ENCODE data around the gene GINS3.

GINS3 gene

GRCh38 chr16:58425756-58426494 is 33.7 kb downstream of the GINS3 start:
- H3K27me3 Mint-ChIP-seq, result peaks cover 41% of the 10 kb centered on the region
- no peak overlapping the region for H3K4me3 Mint-ChIP-seq
- no peak overlapping the region for H3K27ac Mint-ChIP-seq
- H3K36me3 Mint-ChIP-seq, result no peaks in the 10 kb centered on the region
- peak; percentile 55 for DNase-seq
- CTCF ChIA-PET, result interaction anchor here (1.4 kb wide), 1 partner anchor 89 kb away, joined by 5 read pairs; no protein-coding TSS in a partner anchor
- H3K9me3 Mint-ChIP-seq, result no peaks in the 10 kb centered on the region
- peaks cover 24% of the 10 kb centered on the region for H3K4me1 Mint-ChIP-seq

- Mint-ChIP-seq H3K36me3 (no peaks in the 10 kb centered on the region), H3K9me3 (no peaks in the 10 kb centered on the region), H3K4me3 (no peak overlapping the region), H3K27me3 (peaks cover 46% of the 10 kb centered on the region), H3K4me1 (peaks cover 24% of the 10 kb centered on the region), H3K27ac (no peak overlapping the region)
- CTCF ChIA-PET, result no interaction called here
- DNase-seq, result no peak
Observed at GRCh38 chr16:58426966-58427365, 34.7 kb downstream of the GINS3 start.

- H3K27ac Mint-ChIP-seq, result no peak overlapping the region
- no peak for DNase-seq
- H3K4me3 Mint-ChIP-seq, result no peak overlapping the region
- no peaks in the 10 kb centered on the region for H3K36me3 Mint-ChIP-seq
- H3K27me3 Mint-ChIP-seq, result peaks cover 48% of the 10 kb centered on the region
- peaks cover 24% of the 10 kb centered on the region for H3K4me1 Mint-ChIP-seq
- no peaks in the 10 kb centered on the region for H3K9me3 Mint-ChIP-seq
- CTCF ChIA-PET, result no interaction called here
Observed at GRCh38 chr16:58428621-58429542, 36.6 kb downstream of the GINS3 start.

- no peaks in the 10 kb centered on the region for H3K9me3 Mint-ChIP-seq
- no peaks in the 10 kb centered on the region for H3K36me3 Mint-ChIP-seq
- peaks cover 15% of the 10 kb centered on the region for H3K4me1 Mint-ChIP-seq
- CTCF ChIA-PET, result interaction anchor here (0.6 kb wide), 1 partner anchor 555 kb away, joined by 3 read pairs; no protein-coding TSS in a partner anchor
- H3K4me3 Mint-ChIP-seq, result no peak overlapping the region
- DNase-seq, result no peak
- H3K27ac Mint-ChIP-seq, result no peak overlapping the region
- peaks cover 37% of the 10 kb centered on the region for H3K27me3 Mint-ChIP-seq
Observed at GRCh38 chr16:58430718-58431117, 38.4 kb downstream of the GINS3 start.

GRCh38 chr16:58433569-58433951 is 41.3 kb downstream of the GINS3 start:
- CTCF ChIA-PET, result no interaction called here
- no peaks in the 10 kb centered on the region for H3K9me3 Mint-ChIP-seq
- H3K27ac Mint-ChIP-seq, result no peak overlapping the region
- H3K4me3 Mint-ChIP-seq, result no peak overlapping the region
- DNase-seq, result no peak
- no peaks in the 10 kb centered on the region for H3K36me3 Mint-ChIP-seq
- H3K4me1 Mint-ChIP-seq, result no peaks in the 10 kb centered on the region
- H3K27me3 Mint-ChIP-seq, result peaks cover 16% of the 10 kb centered on the region

- H3K36me3 Mint-ChIP-seq, result no peaks in the 10 kb centered on the region
Observed at GRCh38 chr16:58435779-58436178, 43.5 kb downstream of the GINS3 start.

GRCh38 chr16:58440131-58440530 is 47.9 kb downstream of the GINS3 start:
- DNase-seq, result no peak
- H3K4me3 Mint-ChIP-seq, result no peak overlapping the region
- H3K4me1 Mint-ChIP-seq, result no peaks in the 10 kb centered on the region
- H3K27ac Mint-ChIP-seq, result no peak overlapping the region
- no peaks in the 10 kb centered on the region for H3K9me3 Mint-ChIP-seq
- peaks cover 21% of the 10 kb centered on the region for H3K27me3 Mint-ChIP-seq
- CTCF ChIA-PET, result no interaction called here
- H3K36me3 Mint-ChIP-seq, result no peaks in the 10 kb centered on the region

More at GRCh38 chr16:58435779-58436178, 43.5 kb downstream of the GINS3 start:
- no peaks in the 10 kb centered on the region for H3K9me3 Mint-ChIP-seq
- H3K27ac Mint-ChIP-seq, result no peak overlapping the region
- no peak for DNase-seq
- peaks cover 10% of the 10 kb centered on the region for H3K27me3 Mint-ChIP-seq
- H3K4me3 Mint-ChIP-seq, result no peak overlapping the region
- no peaks in the 10 kb centered on the region for H3K4me1 Mint-ChIP-seq
- CTCF ChIA-PET, result no interaction called here

- H3K4me3 Mint-ChIP-seq, result no peak overlapping the region
- H3K27ac Mint-ChIP-seq, result no peak overlapping the region
- no peak for DNase-seq
- CTCF ChIA-PET, result no interaction called here
- H3K36me3 Mint-ChIP-seq, result no peaks in the 10 kb centered on the region
- H3K27me3 Mint-ChIP-seq, result peaks cover 23% of the 10 kb centered on the region
- H3K9me3 Mint-ChIP-seq, result no peaks in the 10 kb centered on the region
- no peaks in the 10 kb centered on the region for H3K4me1 Mint-ChIP-seq
Observed at GRCh38 chr16:58442547-58442946, 50.3 kb downstream of the GINS3 start.

- Mint-ChIP-seq H3K4me1 (no peaks in the 10 kb centered on the region), H3K9me3 (no peaks in the 10 kb centered on the region), H3K36me3 (no peaks in the 10 kb centered on the region), H3K4me3 (no peak overlapping the region), H3K27me3 (peaks cover 24% of the 10 kb centered on the region), H3K27ac (no peak overlapping the region)
- CTCF ChIA-PET, result no interaction called here
- DNase-seq, result no peak
Observed at GRCh38 chr16:58443783-58444182, 51.5 kb downstream of the GINS3 start.

- Mint-ChIP-seq H3K4me3 (no peak overlapping the region), H3K27ac (no peak overlapping the region)
- CTCF ChIA-PET, result no interaction called here
Observed at GRCh38 chr16:58444265-58444664, 52.0 kb downstream of the GINS3 start.

GRCh38 chr16:58448890-58449289 is 56.6 kb downstream of the GINS3 start:
- no peak overlapping the region for H3K4me3 Mint-ChIP-seq
- no peak for DNase-seq
- CTCF ChIA-PET, result interaction anchor here (1.0 kb wide), 1 partner anchor 10 kb away, joined by 3 read pairs; no protein-coding TSS in a partner anchor
- H3K27me3 Mint-ChIP-seq, result peaks cover 44% of the 10 kb centered on the region
- no peaks in the 10 kb centered on the region for H3K9me3 Mint-ChIP-seq
- no peaks in the 10 kb centered on the region for H3K36me3 Mint-ChIP-seq
- peaks cover 4% of the 10 kb centered on the region for H3K4me1 Mint-ChIP-seq
- H3K27ac Mint-ChIP-seq, result no peak overlapping the region

More at GRCh38 chr16:58444265-58444664, 52.0 kb downstream of the GINS3 start:
- peaks cover 28% of the 10 kb centered on the region for H3K27me3 Mint-ChIP-seq
- no peaks in the 10 kb centered on the region for H3K36me3 Mint-ChIP-seq
- no peak for DNase-seq
- H3K9me3 Mint-ChIP-seq, result no peaks in the 10 kb centered on the region
- H3K4me1 Mint-ChIP-seq, result no peaks in the 10 kb centered on the region

- Mint-ChIP-seq H3K9me3 (no peaks in the 10 kb centered on the region), H3K27ac (no peak overlapping the region), H3K4me3 (no peak overlapping the region), H3K36me3 (no peaks in the 10 kb centered on the region), H3K27me3 (peaks cover 42% of the 10 kb centered on the region), H3K4me1 (peaks cover 4% of the 10 kb centered on the region)
- DNase-seq, result no peak
- CTCF ChIA-PET, result no interaction called here
Observed at GRCh38 chr16:58449306-58449705, 57.0 kb downstream of the GINS3 start.

GRCh38 chr16:58449768-58450167 is 57.5 kb downstream of the GINS3 start:
- Mint-ChIP-seq H3K4me1 (peaks cover 4% of the 10 kb centered on the region), H3K36me3 (no peaks in the 10 kb centered on the region), H3K27ac (no peak overlapping the region), H3K27me3 (peaks cover 42% of the 10 kb centered on the region), H3K4me3 (no peak overlapping the region), H3K9me3 (no peaks in the 10 kb centered on the region)
- CTCF ChIA-PET, result no interaction called here
- no peak for DNase-seq

GRCh38 chr16:58450590-58450989 is 58.3 kb downstream of the GINS3 start:
- Mint-ChIP-seq H3K9me3 (no peaks in the 10 kb centered on the region), H3K4me3 (no peak overlapping the region), H3K36me3 (no peaks in the 10 kb centered on the region), H3K27me3 (peaks cover 43% of the 10 kb centered on the region), H3K4me1 (peaks cover 4% of the 10 kb centered on the region), H3K27ac (no peak overlapping the region)
- DNase-seq, result no peak
- CTCF ChIA-PET, result no interaction called here

- Mint-ChIP-seq H3K9me3 (no peaks in the 10 kb centered on the region), H3K4me1 (peaks cover 4% of the 10 kb centered on the region), H3K36me3 (no peaks in the 10 kb centered on the region), H3K4me3 (no peak overlapping the region), H3K27ac (no peak overlapping the region), H3K27me3 (peaks cover 43% of the 10 kb centered on the region)
- CTCF ChIA-PET, result no interaction called here
- DNase-seq, result no peak
Observed at GRCh38 chr16:58451265-58451689, 59.0 kb downstream of the GINS3 start.

Measured in activated naive CD4-positive, alpha-beta T cell treated with anti-CD3 and anti-CD28 coated beads, Interleukin-2, amount 10 ng/mL, durations not matched to agents 7 days and 5 days (primary cell).